ENCODE data around the gene ZFR. TPM values are rescaled to one million over a fixed set of nuclear protein-coding genes. Genes with fewer than 3 reads are reported as not detected.

ZFR gene
- total RNA-seq, 1 experiment from 2014 or later: 72.7 TPM

GRCh38 chr5:32352685-32353084 lies 91.9 kb downstream of the ZFR start:
- in situ Hi-C loops (cut with HindIII; ENCODE audit: low pct_unique_long_range_greater_than_20kb, low sequenced_read_pairs): no loop called here
- no TSS peak for BruUV-seq (replicated peaks)
- TF ChIP-seq CTCF (IDR thresholded peaks at IDR 0.05) (no peak), REST (IDR thresholded peaks at IDR 0.05; ENCODE audit: insufficient read depth in 1 of 2, low read depth in 2 of 2, low read length in 1 of 2) (no peak), POLR2AphosphoS5 (IDR thresholded peaks at IDR 0.05; ENCODE audit: low read depth, low read length) (no peak), TCF7L2 (IDR thresholded peaks at IDR 0.05; ENCODE audit: low read depth, low read length) (no peak), SIN3A (IDR thresholded peaks at IDR 0.05; ENCODE audit: borderline replicate concordance, insufficient read depth, low read depth, low read length) (no peak)
- no peak overlapping the region for H3K27ac ChIP-seq (ENCODE audit: low read length)
- no peak for ATAC-seq
- ChIA-PET CTCF (no interaction called here), POLR2A (no interaction called here)
- peaks cover 10% of the 10 kb centered on the region; the same call in 1 of the 2 replicates for H3K36me3 ChIP-seq (ENCODE audit: control insufficient read depth, insufficient read depth, low read length)
- H3K4me1 ChIP-seq (ENCODE audit: control insufficient read depth, insufficient read depth, low read length): no peaks in the 10 kb centered on the region
- no peak overlapping the region for H3K4me3 ChIP-seq (ENCODE audit: low read depth in 2 of 2, low read length in 2 of 2)
- no peaks in the 10 kb centered on the region for H3K9me3 ChIP-seq (ENCODE audit: control insufficient read depth, insufficient read depth, low read depth, low read length)
- intact Hi-C loops (cut with micrococcal nuclease; ENCODE audit: unreplicated experiment): no loop called here
- no peaks in the 10 kb centered on the region for H3K27me3 ChIP-seq (ENCODE audit: control insufficient read depth, insufficient read depth, low read length)
- DNase-seq (ENCODE audit: low read depth, low spot score): no peak

GRCh38 chr5:32346869-32347268 lies 97.7 kb downstream of the ZFR start:
- intact Hi-C loops (cut with micrococcal nuclease; ENCODE audit: unreplicated experiment) (no loop called here), in situ Hi-C loops (cut with HindIII; ENCODE audit: low pct_unique_long_range_greater_than_20kb, low sequenced_read_pairs) (no loop called here)
- no peaks in the 10 kb centered on the region for H3K36me3 ChIP-seq (ENCODE audit: control insufficient read depth, insufficient read depth, low read length)
- H3K4me1 ChIP-seq (ENCODE audit: control insufficient read depth, insufficient read depth, low read length): no peaks in the 10 kb centered on the region
- no peaks in the 10 kb centered on the region for H3K9me3 ChIP-seq (ENCODE audit: control insufficient read depth, insufficient read depth, low read depth, low read length)
- ATAC-seq (no peak), DNase-seq (ENCODE audit: low read depth, low spot score) (no peak)
- no peaks in the 10 kb centered on the region for H3K27me3 ChIP-seq (ENCODE audit: control insufficient read depth, insufficient read depth, low read length)
- H3K4me3 ChIP-seq (ENCODE audit: low read depth in 2 of 2, low read length in 2 of 2): no peak overlapping the region
- H3K27ac ChIP-seq (ENCODE audit: low read length): no peak overlapping the region
- TF ChIP-seq TCF7L2 (IDR thresholded peaks at IDR 0.05; ENCODE audit: low read depth, low read length) (no peak), CTCF (IDR thresholded peaks at IDR 0.05) (no peak), POLR2AphosphoS5 (IDR thresholded peaks at IDR 0.05; ENCODE audit: low read depth, low read length) (no peak)
- POLR2A ChIA-PET: no interaction called here
- no TSS peak for BruUV-seq (replicated peaks)
- CTCF ChIA-PET: no interaction called here

Data from Panc1 (cell line).